ENCODE data around the gene SEPHS2. TPM values are rescaled to one million over a fixed set of nuclear protein-coding genes. Genes with fewer than 3 reads are reported as not detected.

The SEPHS2 gene
- total RNA-seq, 1 donor from 2014 or later = 45.2 TPM

GRCh38 chr16:30413112-30413806, 32.4 kb downstream of the SEPHS2 start:
- peaks cover 2% of the 10 kb centered on the region for H3K36me3 ChIP-seq (ENCODE audit: control insufficient read depth, insufficient read depth, low read length)
- H3K27me3 ChIP-seq (ENCODE audit: control insufficient read depth, insufficient read depth, low read length) = no peaks in the 10 kb centered on the region
- TF ChIP-seq CTCF (IDR thresholded peaks at IDR 0.05; ENCODE audit: insufficient read depth, low read length, poor library complexity, severe bottlenecking) = no peak
- DNase-seq (ENCODE audit: low read depth) = peak; percentile 26
- H3K4me3 ChIP-seq (ENCODE audit: low read depth, low read length) = no peak overlapping the region

GRCh38 chr16:30409125-30410060, 36.3 kb downstream of the SEPHS2 start:
- Histone ChIP-seq H3K36me3 (ENCODE audit: control insufficient read depth, insufficient read depth, low read length) (peaks cover 2% of the 10 kb centered on the region), H3K4me3 (ENCODE audit: low read depth, low read length) (no peak overlapping the region), H3K27me3 (ENCODE audit: control insufficient read depth, insufficient read depth, low read length) (no peaks in the 10 kb centered on the region)
- DNase-seq (ENCODE audit: low read depth) = no peak
- peak; percentile 99 for TF ChIP-seq CTCF (IDR thresholded peaks at IDR 0.05; ENCODE audit: insufficient read depth, low read length, poor library complexity, severe bottlenecking)

- no peak for DNase-seq (ENCODE audit: low read depth)
- no peaks in the 10 kb centered on the region for H3K27me3 ChIP-seq (ENCODE audit: control insufficient read depth, insufficient read depth, low read length)
- no peak for TF ChIP-seq CTCF (IDR thresholded peaks at IDR 0.05; ENCODE audit: insufficient read depth, low read length, poor library complexity, severe bottlenecking)
Observed at GRCh38 chr16:30407804-30408534, 37.7 kb downstream of the SEPHS2 start.

GRCh38 chr16:30407102-30407803, 38.4 kb downstream of the SEPHS2 start, which contains the start of gene ZNF771:
TSS of gene ZNF771 (plus strand) at chr16:30407606. CDS start at chr16:30408054, 448 bp downstream.
- no peak for TF ChIP-seq CTCF (IDR thresholded peaks at IDR 0.05; ENCODE audit: insufficient read depth, low read length, poor library complexity, severe bottlenecking)
- Histone ChIP-seq H3K36me3 (ENCODE audit: control insufficient read depth, insufficient read depth, low read length) (peaks cover 2% of the 10 kb centered on the region), H3K4me3 (ENCODE audit: low read depth, low read length) (peak within 1 kb of the TSS; percentile 78), H3K27me3 (ENCODE audit: control insufficient read depth, insufficient read depth, low read length) (no peaks in the 10 kb centered on the region)
- DNase-seq (ENCODE audit: low read depth) = no peak

More at GRCh38 chr16:30407804-30408534, 37.7 kb downstream of the SEPHS2 start:
- Histone ChIP-seq H3K36me3 (ENCODE audit: control insufficient read depth, insufficient read depth, low read length) (peaks cover 2% of the 10 kb centered on the region), H3K4me3 (ENCODE audit: low read depth, low read length) (peak overlapping the region; percentile 78)

- Histone ChIP-seq H3K27me3 (ENCODE audit: control insufficient read depth, insufficient read depth, low read length) (no peaks in the 10 kb centered on the region), H3K4me3 (ENCODE audit: low read depth, low read length) (peak overlapping the region; percentile 78), H3K36me3 (ENCODE audit: control insufficient read depth, insufficient read depth, low read length) (peaks cover 2% of the 10 kb centered on the region)
- no peak for TF ChIP-seq CTCF (IDR thresholded peaks at IDR 0.05; ENCODE audit: insufficient read depth, low read length, poor library complexity, severe bottlenecking)
- no peak for DNase-seq (ENCODE audit: low read depth)
Observed at GRCh38 chr16:30406795-30407101, 38.9 kb downstream of the SEPHS2 start.

Measured in kidney epithelial cell (primary cell).